Body of pancreas (tissue), 4 donors: ENCODE data around the gene PHLDB3. TPM values are rescaled to one million over a fixed set of nuclear protein-coding genes. Genes with fewer than 3 reads are reported as not detected.

Experiments
- ATAC-seq: fragments of 150-250 bp; one replicate; pipeline ENCODE4 v1.9.1; 2016
- DNase-seq, 4 donors: peaks; one replicate each; pipeline ENCODE4 v3.0.0-alpha.2; 2019
- H3K27ac ChIP-seq, 4 donors: fragments of 200-600 bp; sonication (generic); 1 replicate in 3 of 4; 2 replicates in 1 of 4; pipeline versions ENCODE4 v1.5.1 to v1.6.1; 2016 to 2019; ENCODE audit warnings: mild to moderate bottlenecking in 1 of 4, mixed read lengths in 1 of 4, moderate library complexity in 1 of 4
- H3K27me3 ChIP-seq, 2 donors: fragments of 200-600 bp; sonication (generic); one replicate each; pipeline ENCODE4 v1.6.0; 2016; ENCODE audit warnings: mild to moderate bottlenecking in 1 of 2
- H3K36me3 ChIP-seq, 2 donors: fragments of 200-600 bp; sonication (generic); replicated peaks in 1 of 2; 2 replicates each; pipeline ENCODE4 v1.5.1; 2016; ENCODE audit warnings: low read depth in 2 of 2; ENCODE audit not compliant: insufficient read depth in 1 of 2
- H3K4me1 ChIP-seq: fragments of 200-600 bp; sonication (generic); one replicate; pipeline ENCODE4 v1.6.0; 2016
- H3K4me3 ChIP-seq, 2 donors: fragments of 200-600 bp; sonication (generic); 1 replicate in 1 of 2; 2 replicates in 1 of 2; pipeline ENCODE4 v1.5.1; 2016 to 2019
- H3K9me3 ChIP-seq, 3 donors: fragments of 200-600 bp; sonication (generic); 1 replicate in 2 of 3; 2 replicates in 1 of 3; pipeline ENCODE4 v1.5.1; 2016
- CTCF ChIP-seq, 7 experiments: fragments of 450-650 bp in 4 of 7; fragments of 200-600 bp in 3 of 7; sonication (generic) in 3 of 7; IDR thresholded peaks; one replicate each; pipeline ENCODE4 v1.5.1; 2016 to 2019; ENCODE audit warnings: antibody characterized with exemption in 7 of 7
- POLR2A ChIP-seq, 3 donors: fragments of 450-650 bp; IDR thresholded peaks; one replicate each; pipeline ENCODE4 v1.6.1; 2016; ENCODE audit warnings: antibody characterized with exemption in 3 of 3, mild to moderate bottlenecking in 2 of 3
- WGBS, 2 donors: methylation state at CpG; one replicate each; pipeline ENCODE4 v1.1.5; 2017; 5-methylcytosine and 5-hydroxymethylcytosine counted together
- intact Hi-C: fragments of 100-400 bp; cut with DNase I; formaldehyde crosslinking; loops from one replicate; pipeline ENCODE4 v1.15.1; 2023
- total RNA-seq, 2 donors: library from RNA; depleted of rRNA; stranded (reverse); fragments of >200 nt; gene quantifications; one replicate each; pipeline ENCODE4 v1.1.0, GENCODE V29; 2016

PHLDB3 gene
- total RNA-seq, 2 donors from 2014 or later: 14.5 to 16.9 TPM

GRCh38 chr19:43503501-43504425 is 783 bp downstream of the PHLDB3 start:
- TF ChIP-seq CTCF (IDR thresholded peaks at IDR 0.05) (peak in 2 of 7 experiments; percentile 5 to 10), POLR2A (IDR thresholded peaks at IDR 0.05) (peak; percentile 36 to 72 (median 66))
- Histone ChIP-seq H3K36me3 (peaks cover 0 to 2% of the 10 kb centered on the region in 2 donors), H3K27me3 (no peaks in the 10 kb centered on the region), H3K4me1 (peaks cover 18% of the 10 kb centered on the region), H3K4me3 (peak overlapping the region; percentile 63 to 75), H3K27ac (peak overlapping the region; percentile 60 to 89 (median 80)), H3K9me3 (no peaks in the 10 kb centered on the region)
- ATAC-seq (peak; percentile 98), DNase-seq (peak; percentile 99 to 100 (median 99))
- intact Hi-C loops: no loop called here
- WGBS, 2 donors: 1 to 3% methylated on average over 25 to 62 of the region's 64 CpGs

GRCh38 chr19:43502419-43502976 is 2.0 kb downstream of the PHLDB3 start:
- Histone ChIP-seq H3K27ac (no peak overlapping the region), H3K36me3 (peaks cover 0 to under 1% of the 10 kb centered on the region in 2 donors), H3K9me3 (no peaks in the 10 kb centered on the region), H3K27me3 (no peaks in the 10 kb centered on the region), H3K4me3 (no peak overlapping the region), H3K4me1 (peaks cover 18% of the 10 kb centered on the region)
- 89 to 96% methylated on average over 22 to 23 of the region's 23 CpGs for WGBS, 2 donors
- DNase-seq (no peak), ATAC-seq (no peak)
- TF ChIP-seq POLR2A (IDR thresholded peaks at IDR 0.05) (no peak), CTCF (IDR thresholded peaks at IDR 0.05) (no peak)
- intact Hi-C loops: no loop called here

- ATAC-seq (no peak), DNase-seq (no peak)
- Histone ChIP-seq H3K9me3 (no peaks in the 10 kb centered on the region), H3K36me3 (peaks cover 0 to 5% of the 10 kb centered on the region in 2 donors), H3K27ac (no peak overlapping the region), H3K4me1 (peaks cover 18% of the 10 kb centered on the region), H3K27me3 (no peaks in the 10 kb centered on the region), H3K4me3 (no peak overlapping the region)
- intact Hi-C loops: no loop called here
- 87 to 88% methylated on average over 25 to 28 of the region's 43 CpGs for WGBS, 2 donors
- no peak for TF ChIP-seq CTCF (IDR thresholded peaks at IDR 0.05)
- no peak for TF ChIP-seq POLR2A (IDR thresholded peaks at IDR 0.05)
Observed at GRCh38 chr19:43501661-43502418, 2.7 kb downstream of the PHLDB3 start.

- H3K27ac ChIP-seq: no peak overlapping the region
- ATAC-seq (no peak), DNase-seq (no peak)
- peaks cover 10% of the 10 kb centered on the region for H3K4me1 ChIP-seq
- intact Hi-C loops: no loop called here
- no peaks in the 10 kb centered on the region for H3K27me3 ChIP-seq
- H3K4me3 ChIP-seq: no peak overlapping the region
- H3K36me3 ChIP-seq: peaks cover 0 to 6% of the 10 kb centered on the region in 2 donors
- TF ChIP-seq CTCF (IDR thresholded peaks at IDR 0.05) (no peak), POLR2A (IDR thresholded peaks at IDR 0.05) (no peak)
- H3K9me3 ChIP-seq: no peaks in the 10 kb centered on the region
- WGBS, 2 donors: 69% methylated on average over 3 of the region's 3 CpGs
Observed at GRCh38 chr19:43499042-43499441, 5.5 kb downstream of the PHLDB3 start.
